Activated CD4-positive, alpha-beta T cell treated with anti-CD3 and anti-CD28 coated beads, Interleukin-2, amount 50 U/mL, for 1 hour (primary cell): ENCODE results near the gene SLC66A1.

Experiments
- DNase-seq: peaks from one replicate; pipeline ENCODE4 v3.0.0-alpha.2; 2020

SLC66A1 gene

DNA sequence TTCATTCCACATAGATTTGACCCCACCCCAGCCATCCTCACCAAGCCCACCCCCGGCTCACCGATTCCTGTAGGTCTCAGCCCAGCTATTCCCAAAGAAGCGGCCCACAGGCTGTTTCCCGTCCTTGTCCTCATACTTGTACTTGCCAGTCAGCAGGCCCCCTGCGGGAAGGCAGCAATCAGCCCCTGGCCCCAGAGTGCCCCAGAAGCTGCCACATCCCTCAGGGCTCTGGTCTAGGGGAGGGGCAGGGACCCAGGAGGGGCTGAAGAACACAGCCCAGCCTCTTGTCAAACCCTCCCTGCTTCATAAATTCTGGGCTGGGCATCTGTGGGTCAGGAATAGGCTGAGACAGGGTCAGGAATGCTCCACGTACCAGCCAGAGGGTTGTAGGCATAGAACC, 5.2 kb upstream of the SLC66A1 start:
- DNase-seq: no peak

DNA sequence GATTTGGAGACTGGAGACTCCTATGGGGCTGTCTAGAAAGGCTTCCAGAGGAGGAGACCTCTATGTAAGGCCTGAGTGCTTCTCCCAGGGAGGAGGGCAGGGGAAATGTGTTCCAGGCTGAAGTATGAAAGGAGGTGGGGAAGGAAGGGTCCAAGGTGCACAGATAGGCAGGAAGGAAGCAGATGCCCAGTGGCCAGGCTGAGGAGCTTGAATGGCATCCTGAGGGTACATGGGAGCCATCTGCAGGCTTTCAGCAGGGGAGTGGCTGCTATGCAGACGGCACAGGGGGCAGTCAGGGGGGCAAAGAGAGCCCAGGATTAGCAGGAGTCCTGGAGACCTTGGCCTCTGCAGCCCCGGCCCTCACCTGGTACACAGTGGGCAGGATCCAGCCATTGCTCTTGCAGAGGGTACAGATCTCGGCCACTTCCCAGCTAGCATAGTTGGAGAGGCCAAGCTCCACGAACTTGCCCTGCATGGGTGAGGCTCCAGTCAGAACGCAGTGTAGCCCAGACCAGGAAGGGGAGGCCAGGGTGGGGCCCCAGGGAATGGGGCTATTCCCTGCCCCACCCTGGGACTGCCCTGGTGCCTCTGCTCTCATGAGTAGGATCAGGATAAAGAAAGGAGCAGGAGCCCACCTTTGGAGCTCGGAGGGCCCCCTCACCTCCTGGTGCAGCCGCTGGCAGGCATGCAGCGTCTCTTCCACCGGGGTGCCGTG, 4.2 kb upstream of the SLC66A1 start:
- no peak for DNase-seq

DNA sequence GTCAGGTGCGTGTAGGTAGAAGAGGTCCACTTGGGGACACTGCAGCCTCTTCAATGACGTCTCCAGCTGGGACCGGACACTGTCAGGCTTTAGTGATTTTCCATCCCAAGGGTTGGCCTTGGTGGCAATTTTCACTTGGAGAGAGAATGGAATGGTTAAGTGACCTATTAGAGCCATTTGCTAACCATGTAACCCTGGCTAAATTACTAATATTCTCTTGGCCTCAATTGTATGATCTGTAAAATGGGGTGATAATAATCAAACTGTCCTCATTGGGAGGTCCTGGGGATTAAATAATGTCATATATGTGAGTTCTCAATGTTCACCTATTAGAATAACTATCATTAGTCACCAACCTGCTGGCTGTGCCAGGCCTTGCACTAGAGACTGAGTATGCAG, 3.6 kb upstream of the SLC66A1 start:
- DNase-seq: no peak

DNA sequence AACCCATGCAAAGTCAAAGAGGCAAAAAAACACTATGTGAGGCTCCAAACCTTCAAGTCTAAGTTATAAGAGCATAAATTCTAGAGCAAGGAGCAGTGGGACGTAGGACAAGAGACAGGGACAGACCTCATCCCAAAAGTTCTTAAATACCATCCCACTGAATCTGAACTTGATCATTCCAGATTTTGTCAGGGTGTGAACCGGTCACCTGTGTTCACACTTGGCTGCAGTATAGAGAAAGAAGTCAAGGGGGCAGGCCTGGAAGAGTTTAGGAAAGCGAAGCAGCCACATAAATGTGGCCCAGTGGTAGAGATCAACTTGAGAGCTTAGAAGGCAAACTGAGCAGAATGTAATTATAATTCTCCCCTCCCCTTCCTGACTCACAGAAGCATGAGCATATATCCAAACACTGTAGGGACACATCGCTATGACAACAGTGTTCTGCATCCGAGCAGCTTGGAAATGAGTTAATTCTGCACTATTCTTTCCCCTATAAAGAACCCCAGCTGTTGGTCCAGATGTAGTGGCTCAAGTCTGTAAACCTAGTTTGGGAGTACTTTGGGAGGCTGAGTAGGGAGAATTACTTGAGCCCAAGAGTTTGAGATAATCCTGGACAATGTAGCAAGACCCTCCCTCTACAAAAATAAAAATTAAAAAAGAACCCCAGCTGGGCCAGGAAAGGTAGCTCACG, 2.9 kb upstream of the SLC66A1 start:
- DNase-seq: no peak

DNA sequence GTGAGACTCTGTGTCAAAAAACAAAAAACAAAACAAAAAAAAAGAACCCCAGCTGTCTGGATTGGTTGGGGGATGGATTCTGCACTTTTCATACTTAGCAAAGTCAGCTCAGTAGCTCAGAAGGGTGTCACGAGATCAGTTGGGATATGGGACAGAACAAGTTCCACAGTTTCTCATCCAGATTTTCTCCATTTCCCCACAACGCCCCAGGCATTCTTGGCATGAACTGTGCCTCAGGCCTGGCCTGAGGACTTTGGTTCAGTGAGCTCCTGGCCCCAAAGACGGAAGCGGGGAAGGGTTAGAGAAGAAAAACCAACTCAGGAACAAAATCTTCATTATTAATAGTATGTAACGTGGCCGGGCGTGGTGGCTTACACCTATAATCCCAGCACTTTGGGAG, 2.1 kb upstream of the SLC66A1 start:
- no peak for DNase-seq

DNA sequence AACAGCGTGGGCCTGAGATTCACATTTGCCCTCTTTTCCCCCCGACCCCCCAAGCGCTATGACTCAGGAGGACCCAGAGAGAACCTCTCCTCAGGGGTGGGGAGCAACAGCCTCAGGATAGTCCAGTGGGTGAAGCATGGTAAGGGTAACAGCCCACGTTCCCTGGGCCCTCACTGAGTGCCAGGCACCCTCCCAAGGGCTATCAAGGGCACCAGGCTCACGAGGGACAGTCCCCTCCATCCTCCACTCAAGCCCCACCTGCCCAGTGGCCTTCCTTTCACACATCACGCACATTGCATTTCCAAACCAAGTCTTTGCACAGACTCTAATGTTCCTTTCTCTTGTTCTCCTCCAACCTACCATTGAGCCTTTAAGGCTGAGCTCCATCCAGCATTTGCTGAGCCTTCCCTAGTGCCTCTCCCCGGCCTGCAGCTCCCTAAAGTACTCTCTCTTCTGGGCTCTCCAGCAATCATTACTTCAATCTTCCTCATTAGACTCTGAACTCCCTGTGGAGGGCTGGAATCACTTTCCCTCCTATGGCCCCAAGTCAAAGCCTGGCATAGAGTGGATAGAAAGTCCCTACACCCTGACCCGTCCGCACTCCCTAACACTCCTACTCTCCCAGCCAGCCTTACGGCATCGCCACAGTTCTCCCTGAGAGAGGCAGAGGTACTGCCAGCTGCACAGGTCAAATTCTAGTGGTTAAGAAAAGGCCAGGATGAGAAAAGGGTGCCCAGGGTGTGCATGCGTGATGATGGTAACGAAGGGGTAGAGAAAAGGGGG, 1.2 kb upstream of the SLC66A1 start:
- no peak for DNase-seq

DNA sequence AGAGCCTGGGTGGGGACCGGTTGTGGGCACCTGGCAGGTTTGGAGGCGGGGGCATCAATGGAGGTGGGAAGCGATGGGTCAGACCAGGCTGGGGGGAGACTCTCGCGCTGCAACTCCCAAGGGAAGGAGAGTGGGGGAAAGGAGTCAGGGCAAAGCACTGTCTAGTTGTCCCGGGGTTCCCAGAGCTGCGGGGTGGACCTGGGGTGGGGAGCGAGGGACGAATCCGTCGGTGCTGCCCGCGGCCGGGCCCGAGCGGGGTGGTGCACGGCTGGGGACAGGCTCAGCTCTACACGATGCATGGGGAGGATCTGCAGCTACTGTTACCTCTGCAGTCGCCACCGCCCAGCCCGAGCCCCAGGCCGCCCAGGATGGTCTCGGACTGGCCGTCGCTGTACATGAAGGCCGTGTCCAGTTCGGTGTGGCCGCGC, 609 bp upstream of the SLC66A1 start:
- no peak for DNase-seq

DNA sequence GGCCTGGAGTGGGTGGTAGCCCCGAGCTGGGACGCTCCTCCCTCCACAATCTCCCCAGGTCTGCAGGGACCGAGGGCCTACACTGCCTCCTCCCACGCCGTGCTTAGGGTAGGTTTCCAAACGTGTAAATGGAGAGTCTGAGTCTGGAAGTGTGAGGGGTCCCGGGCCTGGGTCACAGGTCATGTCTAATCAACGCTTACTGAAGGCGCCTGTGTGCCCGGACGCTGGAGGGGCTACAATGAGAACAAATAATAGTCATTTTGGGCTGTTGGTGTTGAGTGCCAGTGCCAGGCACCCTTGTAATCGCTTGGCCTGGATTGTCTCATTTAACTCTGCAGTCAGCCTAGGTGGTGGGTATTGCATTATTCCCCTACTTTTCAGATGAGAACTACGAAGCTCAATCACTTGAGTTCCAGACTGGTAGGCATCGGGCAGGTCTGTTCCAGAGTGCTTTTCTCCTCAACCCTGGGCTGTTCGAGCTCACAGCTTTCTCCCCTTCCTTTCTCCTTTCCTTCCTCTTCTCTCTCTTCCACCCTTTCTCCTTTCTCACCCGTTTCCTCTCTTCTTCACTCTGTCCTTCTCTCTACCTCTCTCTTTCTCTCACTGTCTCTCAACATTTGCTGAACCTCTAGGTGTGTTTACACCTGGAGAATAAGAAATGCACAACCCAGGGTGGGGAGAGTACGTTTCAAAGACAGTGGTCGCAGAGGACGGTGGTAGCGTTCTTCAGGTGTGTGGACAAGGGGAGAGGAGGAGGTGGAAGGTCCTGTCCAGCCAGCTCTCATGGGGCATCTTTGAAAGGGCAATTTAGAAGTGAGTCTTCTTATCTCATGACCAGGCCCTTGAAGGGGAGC, 883 bp downstream of the SLC66A1 start:
- no peak for DNase-seq

DNA sequence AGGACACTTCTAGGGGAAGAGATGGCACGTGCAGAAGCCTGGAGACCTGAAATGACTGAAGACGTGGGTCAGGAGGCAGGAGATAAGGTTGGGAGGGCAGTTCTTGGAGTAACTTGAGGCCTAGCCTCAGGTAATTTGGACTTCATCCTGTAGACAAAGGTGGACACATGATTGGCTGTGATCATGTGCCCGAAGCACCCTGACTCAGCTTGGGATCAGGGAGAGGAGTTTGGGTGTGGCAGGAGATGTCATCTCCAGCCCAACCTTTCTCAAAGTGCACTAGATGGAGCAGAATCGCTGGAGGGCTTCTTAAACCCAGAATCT, 1.5 kb downstream of the SLC66A1 start:
- DNase-seq: no peak

DNA sequence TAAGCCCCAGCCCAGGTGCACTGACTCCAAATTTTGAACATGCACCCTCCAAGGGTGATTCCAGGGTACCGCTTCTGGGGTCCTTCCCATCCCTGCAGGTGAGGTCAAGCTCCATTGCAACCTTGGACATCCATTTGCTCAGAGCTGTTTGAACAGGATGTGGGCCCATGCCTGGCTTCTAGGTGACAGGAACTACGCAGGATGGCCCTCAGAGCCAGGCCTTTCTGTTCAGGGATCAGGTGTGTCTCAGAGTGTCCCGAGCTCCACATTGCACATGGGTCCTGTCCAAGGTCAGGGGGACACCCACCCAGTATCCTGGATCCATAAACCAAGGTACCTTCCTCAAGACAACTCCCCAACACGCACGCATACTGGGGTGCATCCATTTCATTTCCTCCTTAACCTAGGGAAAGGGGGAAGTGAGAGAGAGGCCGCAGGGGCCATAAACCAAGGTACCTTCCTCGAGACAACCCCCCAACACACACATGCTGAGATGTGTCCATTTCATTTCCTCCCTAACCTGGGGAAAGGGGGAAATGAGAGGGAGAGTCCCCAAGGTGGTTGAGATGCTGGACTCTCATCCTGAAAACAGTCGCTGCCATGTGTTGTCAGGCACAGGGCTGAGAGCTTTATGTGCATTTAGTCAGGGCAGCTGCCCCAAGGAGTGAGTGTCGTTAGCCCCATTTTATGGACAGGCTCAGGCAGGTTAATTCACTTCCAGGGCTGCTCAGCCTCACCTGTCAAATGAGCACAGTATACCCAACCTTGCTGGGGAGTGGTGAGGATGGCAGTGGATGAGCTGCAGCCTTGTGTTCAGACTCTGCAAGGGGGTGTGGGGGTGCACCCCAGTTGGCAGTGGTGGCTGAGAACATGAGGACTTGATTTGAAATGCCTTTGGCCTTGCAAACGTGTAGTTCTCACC, 2.1 kb downstream of the SLC66A1 start:
- no peak for DNase-seq

DNA sequence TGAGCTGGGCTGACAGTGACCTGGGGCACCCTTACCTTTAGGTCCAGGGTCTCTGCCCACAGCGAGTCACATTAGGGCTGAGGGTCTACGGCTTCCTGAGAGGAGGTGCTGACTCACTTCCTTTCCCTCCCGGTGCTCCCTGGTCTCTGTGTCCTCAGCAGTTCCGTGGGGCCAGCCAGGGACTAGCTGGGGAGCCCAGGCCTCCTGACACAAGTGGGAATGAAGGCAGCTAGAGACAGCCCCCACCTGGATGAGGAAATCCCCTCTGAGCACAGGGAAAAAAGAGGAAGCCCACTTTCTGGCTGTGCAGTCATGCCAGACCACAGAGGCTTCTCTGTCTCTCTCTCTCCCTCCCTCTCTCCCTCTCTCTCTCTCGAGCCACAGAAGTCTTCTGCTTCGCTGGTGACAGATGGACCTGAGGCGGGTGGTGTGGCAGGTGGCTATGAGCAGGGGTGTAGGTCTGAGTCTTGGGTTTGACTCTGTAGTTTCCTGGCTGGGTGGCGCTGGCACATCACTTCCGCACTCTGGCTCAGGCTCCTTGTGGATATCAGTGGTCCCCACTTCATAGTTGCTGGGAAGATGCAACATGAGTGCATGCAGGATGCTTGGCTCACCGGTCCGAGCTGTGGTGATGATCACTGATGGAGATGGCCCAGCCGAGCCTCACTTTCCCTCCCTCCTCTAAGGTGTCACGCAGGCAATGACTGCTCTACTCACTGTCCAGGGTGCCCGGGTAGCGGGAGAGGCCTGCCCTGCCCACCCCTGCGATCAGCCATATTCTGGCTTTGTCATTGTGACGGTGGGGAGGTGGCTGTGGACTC, 3.5 kb downstream of the SLC66A1 start:
- DNase-seq: no peak

DNA sequence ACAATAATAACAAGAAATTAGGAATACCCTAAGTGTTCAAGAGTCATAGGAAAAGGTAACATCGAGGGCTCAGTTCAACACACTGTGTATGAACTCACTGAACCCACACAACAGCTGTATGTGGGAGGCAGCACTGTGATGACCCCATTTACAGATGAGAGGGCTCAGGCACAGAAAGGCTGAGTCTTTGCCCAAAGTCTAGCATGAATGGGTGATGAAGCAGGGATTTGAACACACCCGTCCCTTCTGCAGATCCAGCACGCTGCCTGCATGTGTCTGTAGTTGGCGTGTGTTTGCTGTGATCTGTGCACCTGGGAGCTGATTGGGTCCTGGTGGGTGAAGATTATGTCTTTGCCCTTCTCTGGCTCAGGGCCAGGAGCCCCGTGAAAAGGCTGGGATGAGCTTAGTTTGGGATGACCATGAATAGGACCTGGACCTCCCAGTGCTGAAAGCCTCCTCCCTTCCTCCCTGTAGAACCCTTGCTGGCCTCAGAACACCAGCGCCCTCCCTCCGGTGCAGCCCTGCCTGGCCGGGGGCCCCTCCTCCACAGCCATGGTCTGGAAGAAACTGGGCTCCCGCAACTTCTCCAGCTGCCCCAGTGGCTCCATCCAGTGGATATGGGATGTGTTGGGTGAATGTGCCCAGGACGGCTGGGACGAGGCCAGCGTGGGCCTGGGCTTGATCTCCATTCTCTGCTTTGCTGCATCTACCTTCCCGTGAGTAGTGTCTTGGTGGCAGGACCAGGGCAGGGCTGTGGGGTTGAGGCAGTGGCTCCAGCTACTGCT, 5.2 kb downstream of the SLC66A1 start:
- DNase-seq: no peak

DNA sequence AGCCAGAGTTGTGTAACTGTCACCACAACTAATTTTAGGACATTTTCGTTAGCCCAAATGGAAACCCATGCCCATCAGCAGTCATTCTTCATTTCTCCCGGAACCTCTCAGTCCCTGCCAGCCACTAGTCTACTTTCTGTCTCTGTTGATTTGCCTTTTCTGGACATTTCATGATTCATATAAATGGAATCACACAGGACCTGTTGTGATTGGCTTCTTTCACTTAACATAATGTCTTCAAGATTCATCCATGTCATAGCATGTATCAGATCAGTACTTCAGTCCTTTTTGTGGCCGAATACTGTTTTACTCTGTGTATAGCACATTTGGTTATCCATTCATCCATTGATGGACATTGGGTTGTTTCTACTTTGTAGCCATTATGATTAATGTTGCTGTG, 7.1 kb downstream of the SLC66A1 start:
- no peak for DNase-seq

DNA sequence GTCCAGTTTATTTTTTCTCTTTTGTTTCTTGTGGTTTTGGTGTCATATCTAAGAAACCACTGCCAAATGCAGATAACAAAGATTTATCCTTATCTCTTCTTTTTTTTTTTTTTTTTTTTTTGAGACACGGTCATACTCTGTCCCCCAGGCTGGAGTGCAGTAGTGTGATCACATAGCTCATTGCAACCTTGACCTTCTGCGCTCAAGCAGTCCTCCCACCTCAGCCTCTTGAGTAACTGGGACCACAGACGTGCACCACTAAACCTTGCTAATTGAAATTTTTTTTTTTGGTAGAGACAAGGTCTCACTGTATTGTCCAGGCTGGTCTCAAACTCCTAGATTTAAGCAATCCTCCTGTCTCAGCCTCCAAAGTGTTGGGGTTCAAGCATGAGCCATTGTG, 8.9 kb downstream of the SLC66A1 start:
- DNase-seq: no peak

DNA sequence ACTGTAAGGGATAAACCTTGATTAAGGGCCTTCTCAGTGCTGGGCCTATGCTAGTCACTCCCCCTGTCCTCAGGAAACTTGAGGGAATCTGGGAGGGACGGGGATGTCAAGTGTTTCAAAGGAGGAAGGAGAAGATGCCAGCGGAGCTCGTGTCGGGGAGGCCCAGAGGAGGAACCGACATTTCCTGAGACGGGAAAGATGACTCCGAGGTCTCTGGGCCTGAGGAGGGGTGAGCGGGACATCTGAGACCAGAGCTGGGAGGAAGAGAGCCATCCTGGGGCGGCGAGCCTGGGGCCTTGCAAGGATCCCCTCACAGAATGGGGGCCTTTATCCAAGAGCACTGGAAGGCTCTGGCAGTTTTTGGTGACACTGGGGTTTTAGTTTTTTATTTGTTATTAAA, 10.4 kb downstream of the SLC66A1 start:
- no peak for DNase-seq

DNA sequence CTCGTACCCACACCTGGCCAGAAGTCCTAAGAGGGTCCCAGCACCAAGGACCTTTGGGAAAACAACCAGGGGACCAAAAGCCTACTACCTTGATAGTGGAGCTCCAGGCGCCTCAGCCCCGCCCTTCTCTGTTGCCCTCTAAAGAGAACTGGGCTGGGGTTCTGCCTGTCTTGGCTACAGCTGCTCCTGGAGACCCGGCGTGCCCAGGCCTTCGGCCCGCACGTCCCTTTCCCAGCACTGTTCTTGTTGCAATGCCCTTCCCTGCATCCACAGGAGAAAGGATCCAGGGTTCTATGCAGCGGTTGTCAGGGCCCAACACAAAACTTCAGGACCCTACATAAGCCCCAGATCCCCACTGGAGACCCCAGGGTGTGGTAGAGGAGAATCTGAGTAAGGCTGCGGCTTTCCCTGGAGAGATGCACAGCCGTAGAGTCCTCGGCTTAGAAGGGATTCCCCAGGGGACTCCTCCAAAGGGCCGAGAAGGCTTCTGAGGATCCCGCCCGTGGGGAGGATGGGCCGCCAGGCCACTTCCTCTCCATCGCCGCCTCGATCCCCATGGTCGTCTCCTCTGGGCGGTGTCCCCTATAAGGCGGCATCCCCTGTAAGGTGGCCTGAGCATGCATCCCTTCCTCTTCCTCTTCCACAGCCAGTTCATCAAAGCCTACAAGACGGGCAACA, 12.0 kb downstream of the SLC66A1 start:
- no peak for DNase-seq

DNA sequence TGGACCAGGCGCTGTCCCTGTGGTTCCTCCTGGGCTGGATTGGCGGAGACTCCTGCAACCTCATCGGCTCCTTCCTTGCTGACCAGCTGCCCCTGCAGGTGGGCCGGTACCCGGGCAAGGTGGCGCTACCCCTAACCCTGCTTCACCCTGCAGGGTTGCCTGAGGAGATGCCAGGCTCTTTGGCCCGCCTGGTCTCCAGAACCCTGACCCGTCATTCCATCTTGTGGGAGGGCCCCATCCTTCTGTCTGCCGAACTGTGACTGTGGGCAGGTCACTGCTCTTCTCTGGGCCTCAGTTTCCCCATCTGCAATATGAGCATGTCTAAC, 12.5 kb downstream of the SLC66A1 start:
- DNase-seq: no peak

DNA sequence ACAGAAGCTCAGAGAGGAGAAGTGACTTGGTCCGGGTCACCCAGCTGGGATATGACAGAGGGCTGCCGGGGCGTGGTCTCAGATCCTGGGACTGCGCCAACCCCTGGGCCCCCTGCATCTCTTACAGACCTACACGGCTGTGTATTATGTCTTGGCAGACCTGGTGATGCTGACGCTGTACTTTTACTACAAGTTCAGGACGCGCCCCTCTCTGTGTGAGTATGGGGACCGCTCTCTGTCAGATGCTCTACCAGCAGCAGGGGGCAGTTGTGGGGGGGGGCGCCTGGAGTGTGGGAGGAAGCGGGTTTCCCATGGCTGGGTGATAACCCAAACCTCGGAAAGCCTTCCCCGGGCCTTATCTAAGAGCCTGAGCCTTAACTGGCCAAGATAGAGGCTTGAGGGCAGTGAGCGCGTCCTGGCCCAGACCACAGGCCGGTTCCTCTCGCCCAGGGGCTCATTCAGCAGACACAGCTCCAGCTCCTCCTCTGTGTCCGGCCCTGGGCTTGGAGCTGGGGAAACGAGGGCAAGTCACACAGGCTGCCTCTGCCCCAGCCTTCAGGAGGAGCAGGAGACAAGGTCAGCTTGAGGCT, 13.3 kb downstream of the SLC66A1 start:
- DNase-seq: no peak

DNA sequence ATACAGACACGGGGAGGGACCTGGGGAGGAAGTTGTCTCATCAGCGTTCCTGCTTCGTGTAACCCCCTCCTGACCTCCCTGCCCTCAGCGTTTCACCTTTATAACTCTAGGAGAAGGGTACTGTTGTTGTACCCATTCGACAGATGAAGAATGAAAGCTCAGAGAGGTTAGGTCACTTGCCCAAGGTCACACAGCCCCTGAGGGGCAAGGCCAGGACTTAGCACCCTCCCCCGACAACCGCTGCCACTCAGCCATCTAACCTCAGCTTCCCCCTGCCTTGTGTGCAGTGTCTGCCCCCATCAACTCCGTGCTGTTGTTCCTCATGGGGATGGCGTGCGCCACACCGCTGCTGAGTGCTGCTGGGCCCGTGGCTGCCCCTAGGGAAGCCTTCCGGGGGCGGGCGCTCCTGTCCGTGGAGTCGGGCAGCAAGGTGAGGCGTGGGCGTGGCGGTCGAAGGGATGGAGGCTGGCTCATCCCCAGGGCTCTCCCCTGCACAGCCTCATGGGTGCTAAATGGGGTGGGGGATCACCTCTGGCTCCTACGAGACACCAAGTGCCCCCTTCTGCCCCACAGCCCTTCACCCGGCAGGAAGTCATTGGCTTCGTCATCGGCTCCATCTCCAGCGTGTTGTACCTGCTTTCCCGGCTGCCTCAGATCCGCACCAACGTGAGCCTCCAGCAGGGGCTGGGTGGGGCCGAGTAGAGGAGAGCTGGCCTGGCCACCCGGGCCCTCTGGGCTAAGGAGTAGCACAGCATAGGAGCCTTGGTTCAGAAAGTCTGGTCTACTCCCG, 14.0 kb downstream of the SLC66A1 start:
- DNase-seq: no peak
